ENCODE measurements around the gene GPR63.

The GPR63 gene

GRCh38 chr6:96766769-96767168, 70.5 kb downstream of the GPR63 start:
- no peak overlapping the region for H3K9ac ChIP-seq (ENCODE audit: low read depth in 1 of 2, low read length in 2 of 2)
- H3K27me3 ChIP-seq (ENCODE audit: control insufficient read depth in 2 of 2, insufficient read depth in 2 of 2, low read length in 2 of 2) = no peaks in the 10 kb centered on the region
- no peak overlapping the region for H3K4me3 ChIP-seq (ENCODE audit: low read length in 2 of 2)
- H3K27ac ChIP-seq (ENCODE audit: low read depth in 2 of 2, low read length in 2 of 2) = no peak overlapping the region
- no peaks in the 10 kb centered on the region for H3K9me3 ChIP-seq (ENCODE audit: control insufficient read depth in 2 of 2, low read length in 2 of 2)
- H3K36me3 ChIP-seq (ENCODE audit: control insufficient read depth in 2 of 2, insufficient read depth in 2 of 2, low read length in 2 of 2) = no peaks in the 10 kb centered on the region
- H3K4me1 ChIP-seq (ENCODE audit: control insufficient read depth in 2 of 2, insufficient read depth in 2 of 2, low read length in 2 of 2) = no peaks in the 10 kb centered on the region

- no peaks in the 10 kb centered on the region for H3K9me3 ChIP-seq (ENCODE audit: control insufficient read depth in 2 of 2, low read length in 2 of 2)
- no peak overlapping the region for H3K27ac ChIP-seq (ENCODE audit: low read depth in 2 of 2, low read length in 2 of 2)
- H3K4me1 ChIP-seq (ENCODE audit: control insufficient read depth in 2 of 2, insufficient read depth in 2 of 2, low read length in 2 of 2) = no peaks in the 10 kb centered on the region
- no peaks in the 10 kb centered on the region for H3K36me3 ChIP-seq (ENCODE audit: control insufficient read depth in 2 of 2, insufficient read depth in 2 of 2, low read length in 2 of 2)
- H3K27me3 ChIP-seq (ENCODE audit: control insufficient read depth in 2 of 2, insufficient read depth in 2 of 2, low read length in 2 of 2) = no peaks in the 10 kb centered on the region
- H3K9ac ChIP-seq (ENCODE audit: low read depth in 1 of 2, low read length in 2 of 2) = no peak overlapping the region
- H3K4me3 ChIP-seq (ENCODE audit: low read length in 2 of 2) = no peak overlapping the region
These were observed 74.7 kb downstream of the GPR63 start for GRCh38 chr6:96762599-96762998.

- H3K4me3 ChIP-seq (ENCODE audit: low read length in 2 of 2) = no peak overlapping the region
- H3K27ac ChIP-seq (ENCODE audit: low read depth in 2 of 2, low read length in 2 of 2) = no peak overlapping the region
- no peaks in the 10 kb centered on the region for H3K27me3 ChIP-seq (ENCODE audit: control insufficient read depth in 2 of 2, insufficient read depth in 2 of 2, low read length in 2 of 2)
- no peak overlapping the region for H3K9ac ChIP-seq (ENCODE audit: low read depth in 1 of 2, low read length in 2 of 2)
- H3K4me1 ChIP-seq (ENCODE audit: control insufficient read depth in 2 of 2, insufficient read depth in 2 of 2, low read length in 2 of 2) = no peaks in the 10 kb centered on the region
- H3K36me3 ChIP-seq (ENCODE audit: control insufficient read depth in 2 of 2, insufficient read depth in 2 of 2, low read length in 2 of 2) = no peaks in the 10 kb centered on the region
- no peaks in the 10 kb centered on the region for H3K9me3 ChIP-seq (ENCODE audit: control insufficient read depth in 2 of 2, low read length in 2 of 2)
These were observed 75.5 kb downstream of the GPR63 start for GRCh38 chr6:96761794-96762193.

GRCh38 chr6:96760153-96760687, 77.1 kb downstream of the GPR63 start:
- Histone ChIP-seq H3K4me1 (ENCODE audit: control insufficient read depth in 2 of 2, insufficient read depth in 2 of 2, low read length in 2 of 2) (no peaks in the 10 kb centered on the region), H3K9ac (ENCODE audit: low read depth in 1 of 2, low read length in 2 of 2) (no peak overlapping the region), H3K4me3 (ENCODE audit: low read length in 2 of 2) (no peak overlapping the region), H3K27me3 (ENCODE audit: control insufficient read depth in 2 of 2, insufficient read depth in 2 of 2, low read length in 2 of 2) (no peaks in the 10 kb centered on the region), H3K27ac (ENCODE audit: low read depth in 2 of 2, low read length in 2 of 2) (no peak overlapping the region), H3K36me3 (ENCODE audit: control insufficient read depth in 2 of 2, insufficient read depth in 2 of 2, low read length in 2 of 2) (no peaks in the 10 kb centered on the region), H3K9me3 (ENCODE audit: control insufficient read depth in 2 of 2, low read length in 2 of 2) (no peaks in the 10 kb centered on the region)

- no peaks in the 10 kb centered on the region for H3K9me3 ChIP-seq (ENCODE audit: control insufficient read depth in 2 of 2, low read length in 2 of 2)
These were observed 82.2 kb downstream of the GPR63 start for GRCh38 chr6:96755096-96755495.

GRCh38 chr6:96749891-96750290, 87.4 kb downstream of the GPR63 start:
- Histone ChIP-seq H3K4me3 (ENCODE audit: low read length in 2 of 2) (no peak overlapping the region), H3K4me1 (ENCODE audit: control insufficient read depth in 2 of 2, insufficient read depth in 2 of 2, low read length in 2 of 2) (no peaks in the 10 kb centered on the region), H3K36me3 (ENCODE audit: control insufficient read depth in 2 of 2, insufficient read depth in 2 of 2, low read length in 2 of 2) (no peaks in the 10 kb centered on the region), H3K27ac (ENCODE audit: low read depth in 2 of 2, low read length in 2 of 2) (no peak overlapping the region), H3K9me3 (ENCODE audit: control insufficient read depth in 2 of 2, low read length in 2 of 2) (no peaks in the 10 kb centered on the region), H3K27me3 (ENCODE audit: control insufficient read depth in 2 of 2, insufficient read depth in 2 of 2, low read length in 2 of 2) (no peaks in the 10 kb centered on the region), H3K9ac (ENCODE audit: low read depth in 1 of 2, low read length in 2 of 2) (no peak overlapping the region)

More at GRCh38 chr6:96755096-96755495, 82.2 kb downstream of the GPR63 start:
- Histone ChIP-seq H3K27ac (ENCODE audit: low read depth in 2 of 2, low read length in 2 of 2) (no peak overlapping the region), H3K9ac (ENCODE audit: low read depth in 1 of 2, low read length in 2 of 2) (no peak overlapping the region), H3K36me3 (ENCODE audit: control insufficient read depth in 2 of 2, insufficient read depth in 2 of 2, low read length in 2 of 2) (no peaks in the 10 kb centered on the region), H3K27me3 (ENCODE audit: control insufficient read depth in 2 of 2, insufficient read depth in 2 of 2, low read length in 2 of 2) (no peaks in the 10 kb centered on the region), H3K4me3 (ENCODE audit: low read length in 2 of 2) (no peak overlapping the region), H3K4me1 (ENCODE audit: control insufficient read depth in 2 of 2, insufficient read depth in 2 of 2, low read length in 2 of 2) (no peaks in the 10 kb centered on the region)
